HCT116 (cell line): ENCODE data around the gene PAX2. TPM values are rescaled to one million over a fixed set of nuclear protein-coding genes. Genes with fewer than 3 reads are reported as not detected.

Experiments used
- ATAC-seq: fragments of 200-7000 bp; cut with Tn5 transposase; 2 replicates; pipeline ENCODE4 v1.9.1; 2020; ENCODE audit warnings: mild to moderate bottlenecking, moderate library complexity
- BruUV-seq: library from RNA; stranded (reverse); fragments of 400-500 nt; replicated peaks from 2 replicates; lab custom pipeline; 2021; lab: Mats Ljungman, UMichigan
- CTCF ChIA-PET: fragments of 300-600 bp; sonication (Branson Sonifier 250); formaldehyde crosslinking; loops from one replicate; lab custom pipeline; 2021; ENCODE audit warnings: antibody characterized with exemption; lab: Charles Lee
- POLR2A ChIA-PET: fragments of 300-600, 350-600 bp; sonication (Branson Sonifier 250); formaldehyde crosslinking; loops from one replicate; lab custom pipeline; 2021; ENCODE audit warnings: antibody characterized with exemption; lab: Charles Lee
- RAD21 ChIA-PET, 2 experiments: fragments of 300-600 bp; sonication (Branson Sonifier 250); formaldehyde crosslinking; loops; one replicate each; lab custom pipeline; 2023; ENCODE audit warnings: low total read pairs in 2 of 2; ENCODE audit not compliant: uncharacterized antibody in 2 of 2, unreplicated experiment in 2 of 2, low non-redundant PET in 1 of 2; lab: Charles Lee
- DNase-seq: peaks from one replicate; pipeline ENCODE4 v3.0.0-alpha.2; 2010; ENCODE audit warnings: low read depth, low spot score
- H2AFZ ChIP-seq: fragments of 200-600 bp; shearing (Covaris generic), sonication (generic); 2 replicates; pipeline ENCODE4 v1.6.1; 2017; ENCODE audit warnings: low read depth, mixed run types, mixed read lengths, antibody characterized with exemption, low read length; ENCODE audit not compliant: poor library complexity, severe bottlenecking
- H3K27ac ChIP-seq: 2 replicates; pipeline ENCODE4 v1.5.1; 2012; ENCODE audit warnings: low read depth, low read length
- H3K27me3 ChIP-seq: fragments of 200-600 bp; sonication (generic); 2 replicates; pipeline ENCODE4 v1.6.1; 2016; ENCODE audit warnings: mixed run types, low read length, mixed read lengths; ENCODE audit not compliant: insufficient read depth
- H3K36me3 ChIP-seq, 2 experiments: fragments of 200-500 bp in 1 of 2; fragments of 200-600 bp in 1 of 2; sonication (Bioruptor generic) in 1 of 2; sonication (generic) in 1 of 2; 2 replicates each; pipeline versions ENCODE4 v1.5.1 to v1.6.1; 2014 to 2016; ENCODE audit warnings: low read length in 2 of 2, inconsistent platforms in 1 of 2, mixed read lengths in 1 of 2, mixed run types in 1 of 2; ENCODE audit not compliant: insufficient read depth in 2 of 2, control insufficient read depth in 1 of 2
- H3K4me1 ChIP-seq, 2 experiments: fragments of 200-600 bp in 1 of 2; sonication (generic) in 1 of 2; 2 replicates each; pipeline versions ENCODE4 v1.5.1 to v1.6.1; 2012 to 2017; ENCODE audit warnings: low read length in 2 of 2, inconsistent platforms in 1 of 2, mild to moderate bottlenecking in 1 of 2, mixed read lengths in 1 of 2, mixed run types in 1 of 2, moderate library complexity in 1 of 2; ENCODE audit not compliant: insufficient read depth in 2 of 2, control insufficient read depth in 1 of 2
- H3K4me2 ChIP-seq: fragments of 200-600 bp; sonication (generic); 2 replicates; pipeline ENCODE4 v1.6.1; 2017; ENCODE audit warnings: mixed run types, low read length, mixed read lengths
- H3K4me3 ChIP-seq, 2 experiments: fragments of 200-600 bp in 1 of 2; sonication (generic) in 1 of 2; replicated peaks in 1 of 2; 2 replicates each; pipeline ENCODE4 v1.5.1; 2011 to 2016; ENCODE audit warnings: low read length in 2 of 2, control low read depth in 1 of 2, low read depth in 1 of 2, mild to moderate bottlenecking in 1 of 2, mixed read lengths in 1 of 2, mixed run types in 1 of 2
- H3K79me2 ChIP-seq: fragments of 200-600 bp; sonication (generic); 2 replicates; pipeline ENCODE4 v1.6.1; 2017; ENCODE audit warnings: mild to moderate bottlenecking, mixed run types, low read length, moderate library complexity, mixed read lengths; ENCODE audit not compliant: insufficient read depth
- H3K9ac ChIP-seq: fragments of 200-600 bp; sonication (generic); 2 replicates; pipeline ENCODE4 v1.6.1; 2016; ENCODE audit warnings: low read length, mixed read lengths
- H3K9me2 ChIP-seq: fragments of 200-600 bp; sonication (generic), shearing (Covaris generic); 2 replicates; pipeline ENCODE4 v1.6.1; 2017; ENCODE audit warnings: mixed run types, mild to moderate bottlenecking, moderate library complexity; ENCODE audit not compliant: insufficient read depth
- H3K9me3 ChIP-seq, 2 experiments: fragments of 200-500 bp in 1 of 2; fragments of 200-600 bp in 1 of 2; sonication (Bioruptor generic) in 1 of 2; sonication (generic) in 1 of 2; 2 replicates each; pipeline ENCODE4 v1.6.1; 2014 to 2017; ENCODE audit warnings: low read length in 2 of 2, mixed read lengths in 2 of 2, inconsistent platforms in 1 of 2, low read depth in 1 of 2, mild to moderate bottlenecking in 1 of 2, mixed run types in 1 of 2, moderate library complexity in 1 of 2; ENCODE audit not compliant: control insufficient read depth in 1 of 2, insufficient read depth in 1 of 2
- H4K20me1 ChIP-seq: fragments of 200-600 bp; sonication (generic), shearing (Covaris generic); 2 replicates; pipeline ENCODE4 v1.6.1; 2017; ENCODE audit warnings: mixed run types, mild to moderate bottlenecking, moderate library complexity; ENCODE audit not compliant: insufficient read depth
- RAD21 ChIP-seq: IDR thresholded peaks from 2 replicates; pipeline ENCODE4 v1.6.1; 2012; ENCODE audit warnings: low read depth, mild to moderate bottlenecking
- ZNF274 ChIP-seq: fragments of 200-500 bp; sonication (Bioruptor generic); IDR thresholded peaks from 2 replicates; pipeline ENCODE4 v1.6.1; 2014; ENCODE audit warnings: mild to moderate bottlenecking, low read depth, low read length, inconsistent platforms
- intact Hi-C: fragments of 100-400 bp; cut with micrococcal nuclease; formaldehyde crosslinking; loops from 2 replicates; pipeline ENCODE4 v1.10.0; 2022
- total RNA-seq: library from RNA; stranded (reverse); gene quantifications from one replicate; pipeline ENCODE4 v1.2.1, GENCODE V29; 2021; ENCODE audit not compliant: unreplicated experiment
- TF ChIP-seq, protein P1 (sequence below), 3 experiments: fragments of 200-600 bp in 1 of 3; sonication (generic) in 1 of 3; IDR thresholded peaks in 2 of 3; conservative IDR thresholded peaks in 1 of 3; 2 replicates each; pipeline ENCODE4 v1.5.1; 2012 to 2017; ENCODE audit warnings: low read depth in 2 of 3, low read length in 2 of 3, antibody characterized with exemption in 1 of 3, borderline replicate concordance in 1 of 3, control low read depth in 1 of 3, mild to moderate bottlenecking in 1 of 3, mixed read lengths in 1 of 3, mixed run types in 1 of 3, moderate library complexity in 1 of 3; ENCODE audit not compliant: insufficient read depth in 1 of 3

PAX2 gene
- total RNA-seq, 1 experiment from 2014 or later = 5.0 TPM

DNA sequence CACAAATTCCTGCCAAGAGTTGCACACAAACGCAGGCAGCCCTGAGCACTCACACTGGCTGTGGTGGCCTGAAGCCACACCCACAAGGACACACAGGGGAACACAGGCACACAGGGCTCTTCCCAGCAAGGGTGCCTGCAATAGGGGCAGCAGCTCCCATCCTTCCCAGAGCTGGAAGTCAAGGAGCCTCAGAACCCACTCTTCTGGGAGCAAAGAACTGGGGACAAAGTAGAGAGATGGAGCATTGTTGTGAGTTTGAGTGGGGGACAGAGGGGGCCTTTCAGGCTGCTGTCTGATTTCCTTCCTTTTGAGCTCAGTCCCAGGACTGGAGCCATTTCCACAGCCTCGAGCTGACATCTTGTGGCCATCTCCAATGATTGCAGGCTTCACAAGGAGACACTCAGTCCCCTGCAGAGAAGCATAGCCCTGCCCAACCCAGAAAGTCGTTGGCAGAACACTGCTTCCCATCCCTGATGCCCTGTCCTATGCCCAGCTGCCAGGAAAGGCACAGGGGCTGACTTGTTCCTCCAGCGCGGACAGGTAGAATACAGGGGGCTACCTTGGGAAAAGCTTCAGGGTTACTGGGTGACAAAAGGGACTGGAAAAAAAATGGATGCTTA lies 133.0 kb downstream of the PAX2 start:
- TF ChIP-seq, protein P1, sequence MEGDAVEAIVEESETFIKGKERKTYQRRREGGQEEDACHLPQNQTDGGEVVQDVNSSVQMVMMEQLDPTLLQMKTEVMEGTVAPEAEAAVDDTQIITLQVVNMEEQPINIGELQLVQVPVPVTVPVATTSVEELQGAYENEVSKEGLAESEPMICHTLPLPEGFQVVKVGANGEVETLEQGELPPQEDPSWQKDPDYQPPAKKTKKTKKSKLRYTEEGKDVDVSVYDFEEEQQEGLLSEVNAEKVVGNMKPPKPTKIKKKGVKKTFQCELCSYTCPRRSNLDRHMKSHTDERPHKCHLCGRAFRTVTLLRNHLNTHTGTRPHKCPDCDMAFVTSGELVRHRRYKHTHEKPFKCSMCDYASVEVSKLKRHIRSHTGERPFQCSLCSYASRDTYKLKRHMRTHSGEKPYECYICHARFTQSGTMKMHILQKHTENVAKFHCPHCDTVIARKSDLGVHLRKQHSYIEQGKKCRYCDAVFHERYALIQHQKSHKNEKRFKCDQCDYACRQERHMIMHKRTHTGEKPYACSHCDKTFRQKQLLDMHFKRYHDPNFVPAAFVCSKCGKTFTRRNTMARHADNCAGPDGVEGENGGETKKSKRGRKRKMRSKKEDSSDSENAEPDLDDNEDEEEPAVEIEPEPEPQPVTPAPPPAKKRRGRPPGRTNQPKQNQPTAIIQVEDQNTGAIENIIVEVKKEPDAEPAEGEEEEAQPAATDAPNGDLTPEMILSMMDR (IDR thresholded peaks at IDR 0.05 in 2 of 3, conservative IDR thresholded peaks at IDR 0.05 in 1 of 3; ENCODE audit: borderline replicate concordance in 1 of 3, insufficient read depth in 1 of 3, low read depth in 2 of 3, low read length in 2 of 3) = peak; percentile 90 to 98 (median 92)
- TF ChIP-seq RAD21 = peak; percentile 99
- no peak for TF ChIP-seq ZNF274
- ChIA-PET CTCF (interaction anchor here (0.6 to 5.1 kb wide), 58 partner anchors 9 to 1442 kb away, joined by 3 to 182 read pairs (median 4); partner anchors contain the start of genes HIF1AN, NDUFB8 and PAX2), RAD21 (interaction anchor here (0.7 to 2.3 kb wide), 23 partner anchors 10 to 446 kb away, joined by 3 to 36 read pairs (median 4); partner anchors contain the start of genes HIF1AN (in 1 of the 2) and PAX2 (in 1 of the 2)), POLR2A (interaction anchor here (0.6 to 2.0 kb wide), 8 partner anchors 10 to 356 kb away, joined by 3 to 10 read pairs (median 4); partner anchors contain the start of gene HIF1AN)
- H3K9ac ChIP-seq = no peak overlapping the region
- DNase-seq (peak; percentile 82), ATAC-seq (peak; percentile 96)
- no peaks in the 10 kb centered on the region for H3K27me3 ChIP-seq
- no peaks in the 10 kb centered on the region for H3K36me3 ChIP-seq
- H4K20me1 ChIP-seq = no peaks in the 10 kb centered on the region
- intact Hi-C loops = loop anchor here (1.0 to 5.0 kb wide), 11 partner anchors 134 to 575 kb away; no protein-coding TSS in a partner anchor
- H3K4me3 ChIP-seq = no peak overlapping the region
- no peak overlapping the region for H3K27ac ChIP-seq
- peaks cover 8 to 27% of the 10 kb centered on the region in 2 experiments for H3K4me1 ChIP-seq
- peak overlapping the region; percentile 47 for H3K4me2 ChIP-seq
- peak overlapping the region; percentile 70 for H2AFZ ChIP-seq
- BruUV-seq = no TSS peak
- no peaks in the 10 kb centered on the region for H3K9me3 ChIP-seq
- no peaks in the 10 kb centered on the region for H3K79me2 ChIP-seq
- no peaks in the 10 kb centered on the region for H3K9me2 ChIP-seq

Other genes starting within 250 kb of the PAX2 start
- gene SEC31B, start 225.7 kb upstream of the PAX2 start, total RNA-seq = 30.9 TPM
- gene NDUFB8, start 215.7 kb upstream of the PAX2 start, total RNA-seq = 243 TPM
- gene HIF1AN, start 209.6 kb upstream of the PAX2 start, total RNA-seq = 67.2 TPM
- 43.0 TPM for gene SLF2, start 167.4 kb downstream of the PAX2 start, total RNA-seq
- gene SEMA4G, start 223.9 kb downstream of the PAX2 start, total RNA-seq = 29.4 TPM
- gene MRPL43, start 241.9 kb downstream of the PAX2 start, total RNA-seq = 136 TPM
- 42.1 TPM for gene TWNK, start 242.0 kb downstream of the PAX2 start, total RNA-seq